Cardiac fibroblast (primary cell): Measurements from ENCODE around the gene OR3A2.
"Not testable (repeated sequence)": the region's sequence is repeated elsewhere in the genome, so short reads cannot be mapped to it uniquely, and the experiment has no call there.

ENCODE experiments used
- DNase-seq, 2 donors: peaks; one replicate each; pipeline versions ENCODE4 v3.0.0 to v3.0.0-alpha.2; 2010; ENCODE audit warnings: low read depth in 2 of 2
- H3K4me3 ChIP-seq, 2 donors: replicated peaks in 1 of 2; 1 replicate in 1 of 2; 2 replicates in 1 of 2; pipeline ENCODE4 v1.5.1; 2011; ENCODE audit warnings: low read depth in 2 of 2, low read length in 2 of 2, mild to moderate bottlenecking in 2 of 2, moderate library complexity in 1 of 2
- TF ChIP-seq, protein P1 (sequence below): IDR thresholded peaks from one replicate; pipeline ENCODE4 v1.5.1; 2011; ENCODE audit warnings: low read depth, mild to moderate bottlenecking, low read length, inconsistent platforms

Gene OR3A2

GRCh38 chr17:3282901-3283300 is 103.2 kb downstream of the OR3A2 start:
- TF ChIP-seq, protein P1, sequence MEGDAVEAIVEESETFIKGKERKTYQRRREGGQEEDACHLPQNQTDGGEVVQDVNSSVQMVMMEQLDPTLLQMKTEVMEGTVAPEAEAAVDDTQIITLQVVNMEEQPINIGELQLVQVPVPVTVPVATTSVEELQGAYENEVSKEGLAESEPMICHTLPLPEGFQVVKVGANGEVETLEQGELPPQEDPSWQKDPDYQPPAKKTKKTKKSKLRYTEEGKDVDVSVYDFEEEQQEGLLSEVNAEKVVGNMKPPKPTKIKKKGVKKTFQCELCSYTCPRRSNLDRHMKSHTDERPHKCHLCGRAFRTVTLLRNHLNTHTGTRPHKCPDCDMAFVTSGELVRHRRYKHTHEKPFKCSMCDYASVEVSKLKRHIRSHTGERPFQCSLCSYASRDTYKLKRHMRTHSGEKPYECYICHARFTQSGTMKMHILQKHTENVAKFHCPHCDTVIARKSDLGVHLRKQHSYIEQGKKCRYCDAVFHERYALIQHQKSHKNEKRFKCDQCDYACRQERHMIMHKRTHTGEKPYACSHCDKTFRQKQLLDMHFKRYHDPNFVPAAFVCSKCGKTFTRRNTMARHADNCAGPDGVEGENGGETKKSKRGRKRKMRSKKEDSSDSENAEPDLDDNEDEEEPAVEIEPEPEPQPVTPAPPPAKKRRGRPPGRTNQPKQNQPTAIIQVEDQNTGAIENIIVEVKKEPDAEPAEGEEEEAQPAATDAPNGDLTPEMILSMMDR = no peak
- H3K4me3 ChIP-seq = no peak overlapping the region
- DNase-seq = no peak

- H3K4me3 ChIP-seq = no peak overlapping the region
- DNase-seq = no peak
- TF ChIP-seq, protein P1 = no peak
Measured at GRCh38 chr17:3276126-3276525, 110.0 kb downstream of the OR3A2 start.

DNA sequence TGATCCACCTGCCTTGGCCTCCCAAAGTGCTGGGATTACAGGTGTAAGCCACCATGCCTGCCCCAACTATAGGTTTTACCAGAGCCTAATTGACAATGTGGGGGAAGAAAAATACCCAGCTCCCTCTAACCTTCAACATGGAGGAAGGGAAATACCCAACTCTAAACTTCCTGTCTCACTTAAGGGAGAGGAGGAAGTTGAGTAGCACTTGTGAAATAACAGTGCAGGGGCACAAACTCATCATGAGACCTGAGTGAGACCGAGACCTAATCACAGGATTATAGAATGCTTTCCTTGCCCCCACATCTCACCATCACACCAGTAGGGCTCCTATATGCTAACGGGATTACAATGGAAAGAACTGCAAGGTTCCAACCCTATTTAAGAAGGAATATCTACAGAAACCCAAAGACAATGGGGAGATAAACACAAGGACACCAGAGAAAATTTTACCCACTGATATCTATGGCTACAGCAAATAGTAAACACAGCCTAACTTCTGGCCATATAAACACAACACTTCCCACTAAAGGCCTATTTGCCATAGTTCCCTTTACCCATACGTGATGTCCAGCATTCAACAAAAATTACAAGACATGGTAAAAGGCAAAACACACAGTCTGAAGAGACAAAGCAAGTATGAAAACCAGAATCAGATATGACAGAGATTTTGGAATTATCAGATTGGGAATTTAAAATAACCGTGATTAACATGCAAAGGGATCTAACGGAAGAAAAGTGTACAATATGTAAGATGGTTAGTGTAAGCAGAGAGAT is 114.8 kb downstream of the OR3A2 start:
- TF ChIP-seq, protein P1 = no peak

GRCh38 chr17:3260600-3260999 is 125.5 kb downstream of the OR3A2 start:
- no peak for DNase-seq
- no peak overlapping the region for H3K4me3 ChIP-seq

More for the DNA sequence above, 114.8 kb downstream of the OR3A2 start:
- DNase-seq = no peak
- no peak overlapping the region for H3K4me3 ChIP-seq

DNA sequence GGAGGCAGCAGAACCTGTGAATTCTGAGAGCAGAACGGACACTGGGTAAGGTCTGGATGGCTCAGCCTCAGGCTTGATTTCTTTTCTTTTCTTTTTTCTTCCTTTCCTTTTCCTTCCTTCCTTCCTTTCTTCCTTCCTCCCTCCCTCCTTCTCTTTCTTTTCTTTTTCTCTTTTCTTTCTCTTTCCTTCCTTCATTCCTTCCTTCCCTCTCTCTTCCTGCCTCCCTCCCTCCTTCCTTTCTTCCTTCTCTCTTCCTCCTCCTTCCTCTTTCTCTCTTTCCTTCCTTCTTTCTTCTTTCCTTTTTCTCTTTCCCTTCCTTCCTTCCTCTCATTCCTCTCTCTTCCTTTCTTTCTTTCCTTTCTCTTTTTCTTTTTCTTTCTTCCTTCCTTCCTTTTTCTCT is 125.9 kb downstream of the OR3A2 start:
- TF ChIP-seq, protein P1 = no peak
- no peak for DNase-seq
- H3K4me3 ChIP-seq = no peak overlapping the region

More at GRCh38 chr17:3260600-3260999, 125.5 kb downstream of the OR3A2 start:
- TF ChIP-seq, protein P1 = no peak

GRCh38 chr17:3256575-3256974 is 129.5 kb downstream of the OR3A2 start:
- TF ChIP-seq, protein P1 = no peak
- no peak overlapping the region for H3K4me3 ChIP-seq
- DNase-seq = no peak

DNA sequence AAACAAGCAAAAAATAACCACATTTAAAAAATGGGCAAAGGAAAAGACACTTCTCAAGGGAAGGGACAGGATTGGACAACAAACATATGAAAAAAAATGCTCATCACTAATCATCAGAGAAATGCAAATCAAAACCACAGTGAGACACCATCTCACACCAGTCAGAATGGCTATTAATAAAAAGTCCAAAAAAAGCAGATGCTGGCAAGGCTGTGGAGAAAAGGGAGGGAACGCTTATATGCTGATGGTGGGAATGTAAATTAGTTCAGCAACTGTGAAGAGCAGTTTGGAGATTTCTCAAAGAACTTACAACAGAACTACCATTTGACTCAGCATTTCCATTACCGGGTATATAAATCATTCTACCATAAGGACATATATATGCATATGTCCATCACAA is 137.1 kb downstream of the OR3A2 start:
- H3K4me3 ChIP-seq, DNase-seq: not testable (repeated sequence)

GRCh38 chr17:3244841-3245240 is 141.3 kb downstream of the OR3A2 start:
- not testable (repeated sequence) for DNase-seq

GRCh38 chr17:3241044-3241443 is 145.1 kb downstream of the OR3A2 start:
- DNase-seq, H3K4me3 ChIP-seq: not testable (repeated sequence)

More at GRCh38 chr17:3244841-3245240, 141.3 kb downstream of the OR3A2 start:
- H3K4me3 ChIP-seq = not testable (repeated sequence)

GRCh38 chr17:3238685-3239084 is 147.4 kb downstream of the OR3A2 start:
- DNase-seq = peak in 1 of 2 donors; percentile 1
- not testable (repeated sequence) for H3K4me3 ChIP-seq

- not testable (repeated sequence) for DNase-seq, H3K4me3 ChIP-seq
Measured at GRCh38 chr17:3232300-3232699, 153.8 kb downstream of the OR3A2 start.
